Osteocyte (in vitro differentiated cells): Measurements from ENCODE around the gene CHST12. TPM values are rescaled to one million over a fixed set of nuclear protein-coding genes. Genes with fewer than 3 reads are reported as not detected.

ENCODE experiments used
- DNase-seq: peaks from one replicate; pipeline ENCODE4 v3.0.0; 2021; ENCODE audit warnings: mixed read lengths; ENCODE audit not compliant: unreplicated experiment; ENCODE audit errors: extremely low spot score
- H3K27ac Mint-ChIP-seq: one replicate; pipeline ENCODE4 v1.8.0; 2021; ENCODE audit warnings: mild to moderate bottlenecking, mixed read lengths; ENCODE audit not compliant: unreplicated experiment
- H3K27me3 Mint-ChIP-seq: one replicate; pipeline ENCODE4 v1.8.0; 2021; ENCODE audit warnings: mixed read lengths; ENCODE audit not compliant: unreplicated experiment
- H3K36me3 Mint-ChIP-seq: one replicate; pipeline ENCODE4 v1.8.0; 2021; ENCODE audit warnings: mixed read lengths; ENCODE audit not compliant: unreplicated experiment
- H3K4me1 Mint-ChIP-seq: one replicate; pipeline ENCODE4 v1.8.0; 2021; ENCODE audit warnings: mixed read lengths; ENCODE audit not compliant: unreplicated experiment
- H3K4me3 Mint-ChIP-seq: one replicate; pipeline ENCODE4 v1.8.0; 2021; ENCODE audit warnings: mild to moderate bottlenecking, moderate library complexity, mixed read lengths; ENCODE audit not compliant: unreplicated experiment
- H3K9me3 Mint-ChIP-seq: one replicate; pipeline ENCODE4 v1.8.0; 2021; ENCODE audit warnings: mixed read lengths; ENCODE audit not compliant: unreplicated experiment
- CTCF ChIP-seq: fragments of 200-600 bp; sonication (generic); IDR thresholded peaks from 2 replicates; pipeline ENCODE4 v1.5.0; 2021; ENCODE audit warnings: antibody characterized with exemption, mild to moderate bottlenecking, moderate library complexity
- total RNA-seq: library from RNA; stranded (reverse); gene quantifications from 2 replicates; pipeline ENCODE4 v1.2.1, GENCODE V29; 2021

Gene CHST12
- total RNA-seq, 1 donor from 2014 or later = 30.2 TPM

GRCh38 chr7:2484868-2485267 lies 81.5 kb downstream of the CHST12 start:
- no peaks in the 10 kb centered on the region for H3K9me3 Mint-ChIP-seq
- no peaks in the 10 kb centered on the region for H3K36me3 Mint-ChIP-seq
- no peaks in the 10 kb centered on the region for H3K27me3 Mint-ChIP-seq
- no peak for TF ChIP-seq CTCF
- H3K4me1 Mint-ChIP-seq = peaks cover 33% of the 10 kb centered on the region
- no peak for DNase-seq
- H3K27ac Mint-ChIP-seq = no peak overlapping the region
- H3K4me3 Mint-ChIP-seq = no peak overlapping the region

- no peak for DNase-seq
- Mint-ChIP-seq H3K27me3 (no peaks in the 10 kb centered on the region), H3K27ac (no peak overlapping the region), H3K9me3 (no peaks in the 10 kb centered on the region), H3K4me3 (no peak overlapping the region), H3K4me1 (peaks cover 29% of the 10 kb centered on the region), H3K36me3 (no peaks in the 10 kb centered on the region)
- TF ChIP-seq CTCF = no peak
These were observed 84.3 kb downstream of the CHST12 start for GRCh38 chr7:2487586-2488271.

- no peak for TF ChIP-seq CTCF
- Mint-ChIP-seq H3K4me3 (no peak overlapping the region), H3K36me3 (no peaks in the 10 kb centered on the region), H3K27me3 (no peaks in the 10 kb centered on the region), H3K9me3 (no peaks in the 10 kb centered on the region), H3K4me1 (peaks cover 30% of the 10 kb centered on the region), H3K27ac (peak overlapping the region; percentile 32)
- no peak for DNase-seq
These were observed 84.8 kb downstream of the CHST12 start for GRCh38 chr7:2488272-2488645.

GRCh38 chr7:2488681-2489080 lies 85.3 kb downstream of the CHST12 start:
- no peak overlapping the region for H3K27ac Mint-ChIP-seq
- H3K9me3 Mint-ChIP-seq = no peaks in the 10 kb centered on the region
- H3K36me3 Mint-ChIP-seq = no peaks in the 10 kb centered on the region
- no peak for DNase-seq
- H3K27me3 Mint-ChIP-seq = no peaks in the 10 kb centered on the region
- H3K4me3 Mint-ChIP-seq = no peak overlapping the region
- peaks cover 33% of the 10 kb centered on the region for H3K4me1 Mint-ChIP-seq
- TF ChIP-seq CTCF = no peak

GRCh38 chr7:2490181-2490651 lies 86.8 kb downstream of the CHST12 start:
- no peak for DNase-seq
- Mint-ChIP-seq H3K4me1 (peaks cover 33% of the 10 kb centered on the region), H3K4me3 (no peak overlapping the region), H3K27me3 (no peaks in the 10 kb centered on the region), H3K36me3 (no peaks in the 10 kb centered on the region), H3K9me3 (no peaks in the 10 kb centered on the region), H3K27ac (no peak overlapping the region)
- no peak for TF ChIP-seq CTCF
